IMR-90 (cell line): ENCODE measurements around the gene LRRC56. TPM values are rescaled to one million over a fixed set of nuclear protein-coding genes. Genes with fewer than 3 reads are reported as not detected.

ENCODE experiments used
- ATAC-seq: fragments of 200-7000 bp; cut with Tn5 transposase; 2 replicates; pipeline ENCODE4 v1.9.1; 2020; ENCODE audit warnings: low read depth, mild to moderate bottlenecking, moderate library complexity
- BruUV-seq: library from RNA; stranded (reverse); fragments of 400-500 nt; replicated peaks from 2 replicates; lab custom pipeline; 2021; lab: Mats Ljungman, UMichigan
- CTCF ChIA-PET: fragments of 300-600 bp; formaldehyde crosslinking; extraction: SDS; loops from one replicate; lab custom pipeline; 2021; ENCODE audit warnings: antibody characterized with exemption; lab: Yijun Ruan, JAX
- POLR2A ChIA-PET: fragments of 300-600 bp; sonication (Branson Sonifier 250); formaldehyde crosslinking; loops from one replicate; lab custom pipeline; 2022; ENCODE audit warnings: antibody characterized with exemption; ENCODE audit not compliant: unreplicated experiment; lab: Charles Lee
- DNase-seq: peaks from one replicate; pipeline ENCODE4 v3.0.0; 2013
- H2AFZ ChIP-seq: replicated peaks from 2 replicates; pipeline ENCODE3; 2013; ENCODE audit warnings: low read length, mild to moderate bottlenecking; ENCODE audit not compliant: poor library complexity
- H2AK5ac ChIP-seq: 2 replicates; pipeline ENCODE4 v1.6.1; 2013; ENCODE audit warnings: low read depth, low read length, inconsistent platforms
- H2AK9ac ChIP-seq: replicated peaks from 2 replicates; pipeline ENCODE3; 2013; ENCODE audit warnings: mild to moderate bottlenecking, low read depth, low read length, moderate library complexity; ENCODE audit not compliant: poor library complexity
- H2BK120ac ChIP-seq: 2 replicates; pipeline ENCODE4 v1.6.1; 2013; ENCODE audit warnings: low read depth, low read length, inconsistent platforms
- H2BK15ac ChIP-seq: 3 replicates; pipeline ENCODE4 v1.6.1; 2013; ENCODE audit warnings: low read depth, low read length, inconsistent platforms
- H2BK20ac ChIP-seq: 2 replicates; pipeline ENCODE4 v1.6.1; 2013; ENCODE audit warnings: low read depth, mild to moderate bottlenecking, inconsistent platforms, low read length, moderate library complexity
- H2BK5ac ChIP-seq: 2 replicates; pipeline ENCODE4 v1.6.1; 2013; ENCODE audit warnings: mild to moderate bottlenecking, low read depth, low read length, inconsistent platforms; ENCODE audit not compliant: poor library complexity, severe bottlenecking
- H3K14ac ChIP-seq: replicated peaks from 2 replicates; pipeline ENCODE4 v1.6.1; 2013; ENCODE audit warnings: low read depth, low read length, inconsistent platforms
- H3K18ac ChIP-seq: 2 replicates; pipeline ENCODE4 v1.6.1; 2013; ENCODE audit warnings: low read depth, low read length, control low read depth
- H3K23ac ChIP-seq: 2 replicates; pipeline ENCODE4 v1.6.1; 2013; ENCODE audit warnings: low read depth, low read length, inconsistent platforms
- H3K27ac ChIP-seq: 2 replicates; pipeline ENCODE4 v1.5.1; 2013; ENCODE audit warnings: mild to moderate bottlenecking, control low read depth, low read length; ENCODE audit not compliant: insufficient read depth
- H3K27me3 ChIP-seq: 2 replicates; pipeline ENCODE4 v1.6.1; 2013; ENCODE audit warnings: low read length; ENCODE audit not compliant: control insufficient read depth, insufficient read depth
- H3K36me3 ChIP-seq: 2 replicates; pipeline ENCODE4 v1.6.1; 2013; ENCODE audit warnings: low read length, mixed read lengths; ENCODE audit not compliant: control insufficient read depth, insufficient read depth
- H3K4ac ChIP-seq: 2 replicates; pipeline ENCODE4 v1.6.1; 2013; ENCODE audit warnings: low read depth, low read length, inconsistent platforms
- H3K4me1 ChIP-seq: 2 replicates; pipeline ENCODE4 v1.6.1; 2013; ENCODE audit warnings: low read length, mixed read lengths; ENCODE audit not compliant: control insufficient read depth, insufficient read depth
- H3K4me2 ChIP-seq: 2 replicates; pipeline ENCODE4 v1.6.1; 2013; ENCODE audit warnings: low read depth, mild to moderate bottlenecking, control low read depth, low read length, moderate library complexity
- H3K4me3 ChIP-seq: 2 replicates; pipeline ENCODE4 v1.5.1; 2013; ENCODE audit warnings: low read depth, mild to moderate bottlenecking, control low read depth, low read length, moderate library complexity; ENCODE audit not compliant: insufficient read depth
- H3K56ac ChIP-seq: 2 replicates; pipeline ENCODE4 v1.6.1; 2013; ENCODE audit warnings: low read length, inconsistent platforms; ENCODE audit not compliant: insufficient read depth; ENCODE audit errors: extremely low read depth
- H3K79me1 ChIP-seq, 2 experiments: 2 replicates each; pipeline ENCODE4 v1.6.1; 2013; ENCODE audit warnings: low read length in 2 of 2, inconsistent platforms in 1 of 2, low read depth in 1 of 2
- H3K9ac ChIP-seq: 2 replicates; pipeline ENCODE4 v1.6.1; 2013; ENCODE audit warnings: low read depth, low read length, control low read depth
- H3K9me1 ChIP-seq: 2 replicates; pipeline ENCODE4 v1.6.1; 2013; ENCODE audit warnings: low read length, inconsistent platforms; ENCODE audit not compliant: insufficient read depth
- H3K9me3 ChIP-seq: 2 replicates; pipeline ENCODE4 v1.6.1; 2013; ENCODE audit warnings: low read length; ENCODE audit not compliant: control insufficient read depth, insufficient read depth
- H4K20me1 ChIP-seq: 2 replicates; pipeline ENCODE4 v1.6.1; 2013; ENCODE audit warnings: low read length, inconsistent platforms; ENCODE audit not compliant: insufficient read depth
- H4K5ac ChIP-seq: 2 replicates; pipeline ENCODE4 v1.6.1; 2013; ENCODE audit warnings: mild to moderate bottlenecking, low read depth, low read length, control low read depth
- H4K8ac ChIP-seq, 2 experiments: 2 replicates each; pipeline ENCODE4 v1.6.1; 2013; ENCODE audit warnings: low read depth in 2 of 2, low read length in 2 of 2, control low read depth in 1 of 2, inconsistent platforms in 1 of 2
- H4K91ac ChIP-seq: 2 replicates; pipeline ENCODE4 v1.6.1; 2013; ENCODE audit warnings: low read depth, low read length, inconsistent platforms; ENCODE audit not compliant: insufficient read depth
- BHLHE40 ChIP-seq: fragments of 150-350 bp; IDR thresholded peaks from 2 replicates; pipeline ENCODE4 v1.6.1; 2016; ENCODE audit warnings: mild to moderate bottlenecking, low read depth, low read length
- CEBPB ChIP-seq: IDR thresholded peaks from 2 replicates; pipeline ENCODE4 v1.6.1; 2012; ENCODE audit warnings: low read depth, low read length, improper control_type of control experiment
- FOS ChIP-seq: fragments of 150-350 bp; IDR thresholded peaks from 2 replicates; pipeline ENCODE4 v1.6.1; 2016; ENCODE audit warnings: low read depth, low read length
- MAFK ChIP-seq: IDR thresholded peaks from 2 replicates; pipeline ENCODE4 v1.6.1; 2012; ENCODE audit warnings: low read depth, low read length, improper control_type of control experiment
- MAZ ChIP-seq: IDR thresholded peaks from 2 replicates; pipeline ENCODE4 v1.6.1; 2012; ENCODE audit warnings: low read depth, mild to moderate bottlenecking, low read length, improper control_type of control experiment, moderate library complexity, borderline replicate concordance
- NFE2L2 ChIP-seq: fragments of 150-350 bp; IDR thresholded peaks from 2 replicates; pipeline ENCODE4 v1.6.1; 2016; ENCODE audit warnings: low read depth, mild to moderate bottlenecking, low read length
- POLR2A ChIP-seq: IDR thresholded peaks from 2 replicates; pipeline ENCODE4 v1.6.1; 2012; ENCODE audit warnings: mild to moderate bottlenecking, low read depth, low read length
- RAD21 ChIP-seq: IDR thresholded peaks from 2 replicates; pipeline ENCODE4 v1.6.1; 2012; ENCODE audit warnings: low read length, improper control_type of control experiment
- RCOR1 ChIP-seq: IDR thresholded peaks from 2 replicates; pipeline ENCODE4 v1.6.1; 2012; ENCODE audit warnings: mild to moderate bottlenecking, low read length, improper control_type of control experiment; ENCODE audit not compliant: insufficient replicate concordance
- RFX5 ChIP-seq: IDR thresholded peaks from 2 replicates; pipeline ENCODE4 v1.8.0; 2012; ENCODE audit warnings: low read depth, mild to moderate bottlenecking, low read length, moderate library complexity
- SMC3 ChIP-seq: fragments of 150-350 bp; IDR thresholded peaks from 2 replicates; pipeline ENCODE4 v1.6.1; 2016; ENCODE audit warnings: low read depth, mild to moderate bottlenecking, antibody characterized with exemption, low read length, moderate library complexity
- WGBS, 2 experiments: methylation state at CpG; one replicate each; pipeline versions ENCODE4 v1.1.5 to v1.1.7; 2013; ENCODE audit warnings: missing lambda C conversion rate in 2 of 2; ENCODE audit not compliant: insufficient read length in 1 of 2; ENCODE audit errors: extremely low coverage in 2 of 2; 5-methylcytosine and 5-hydroxymethylcytosine counted together
- dilution Hi-C: fragments of 300-500 bp; cut with HindIII; formaldehyde crosslinking; loops from one replicate; pipeline ENCODE4 v1.14.3; 2018; ENCODE audit warnings: low sequenced_read_pairs; ENCODE audit not compliant: unreplicated experiment
- in situ Hi-C: fragments of 300-500 bp; cut with MboI; formaldehyde crosslinking; loops from 3 replicates; pipeline ENCODE4 v1.14.3; 2019; ENCODE audit warnings: low sequenced_read_pairs, inconsistent platforms, mixed read lengths
- intact Hi-C: fragments of 100-400 bp; cut with micrococcal nuclease; formaldehyde crosslinking; loops from 2 replicates; pipeline ENCODE4 v1.10.0; 2022
- polyA plus RNA-seq, 3 experiments: library from polyadenylated mRNA; depleted of rRNA; stranded (reverse); fragments of >200 nt; gene quantifications; 2 replicates each; pipeline ENCODE4 v1.2.3, GENCODE V29; 2012; ENCODE audit warnings: low replicate concordance in 1 of 3
- total RNA-seq: library from RNA; depleted of rRNA; stranded (reverse); fragments of >200 nt; gene quantifications from 2 replicates; pipeline ENCODE4 v1.2.3, GENCODE V29; 2012
- TF ChIP-seq, protein P1 (sequence below): fragments of 150-350 bp; IDR thresholded peaks from 2 replicates; pipeline ENCODE4 v1.6.1; 2017; ENCODE audit warnings: mild to moderate bottlenecking, antibody characterized with exemption, low read length, low read depth
- TF ChIP-seq, protein P2 (sequence below): fragments of 150-350 bp; IDR thresholded peaks from 2 replicates; pipeline ENCODE4 v1.6.1; 2016; ENCODE audit warnings: low read depth, mild to moderate bottlenecking, low read length, moderate library complexity, borderline replicate concordance
- TF ChIP-seq, protein P3 (sequence below): conservative IDR thresholded peaks from 2 replicates; pipeline ENCODE4 v1.5.1; 2012; ENCODE audit warnings: mild to moderate bottlenecking, low read depth, low read length, improper control_type of control experiment

LRRC56 gene
- total and polyA plus RNA-seq, 2 of the 4 experiments (the other 2 are of a cell fraction): 0.36 to 1.3 TPM

DNA sequence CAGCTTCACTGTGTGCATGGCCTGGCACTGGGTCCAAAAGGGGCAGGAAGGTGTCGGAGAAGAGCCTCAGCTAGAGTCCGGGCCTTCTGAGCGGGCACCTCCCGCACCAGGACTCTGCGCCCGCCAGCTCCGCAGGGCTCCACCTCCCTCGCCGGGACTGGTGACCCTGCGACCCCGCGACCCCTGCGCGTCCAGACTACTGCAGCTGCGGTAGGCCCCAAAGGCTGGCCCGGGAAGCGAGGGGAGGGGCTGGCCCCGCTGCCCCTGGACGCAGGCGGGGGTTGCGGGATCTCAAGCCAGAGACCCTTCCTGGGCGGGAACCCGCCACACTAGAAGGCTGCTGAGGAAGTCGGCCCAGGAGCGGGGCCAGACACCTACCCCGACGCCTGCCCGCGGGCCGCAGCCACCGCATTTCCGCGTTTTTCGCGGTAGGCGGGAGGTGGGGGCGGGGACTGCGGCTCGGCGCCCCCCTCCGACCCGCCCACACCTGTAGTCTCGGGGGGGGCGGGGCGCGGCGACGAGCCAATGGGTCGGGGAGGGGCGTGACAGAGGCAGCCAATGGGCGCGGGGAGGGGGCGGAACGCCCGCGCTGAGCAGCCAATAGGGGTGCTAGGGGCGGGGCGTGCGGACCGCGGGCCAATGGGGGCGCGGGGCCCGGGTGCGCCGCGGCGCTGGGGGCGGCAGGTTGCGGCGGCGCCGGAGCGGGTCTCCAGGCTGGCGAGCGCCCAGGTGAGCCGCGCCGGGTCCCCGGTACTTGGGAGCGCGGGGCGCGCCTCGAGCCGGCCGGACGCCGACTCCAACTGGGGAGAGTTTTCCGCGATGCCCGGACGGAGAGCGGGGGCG is 23.2 kb downstream of the LRRC56 start, which contains the start of the genes LMNTD2 and RASSF7:
Gene LMNTD2 (minus strand): TSS at position 434 of the 843 bp plus-strand sequence. CDS start 22 bp downstream, at position 412.
Gene RASSF7 (plus strand): TSS at position 666 of the 843 bp plus-strand sequence. CDS start 799 bp downstream, outside the sequence.
- no TSS peak for BruUV-seq
- Histone ChIP-seq H3K4ac (peak within 1 kb of the TSS; percentile 78), H3K14ac (peak within 1 kb of the TSS; percentile 52; the same call in 1 of the 2 replicates), H3K4me3 (peak within 1 kb of the TSS; percentile 97), H2BK120ac (no peak within 1 kb of the TSS), H3K27me3 (peaks cover 35% of the 10 kb centered on the region), H4K5ac (peak within 1 kb of the TSS; percentile 49), H3K56ac (no peak within 1 kb of the TSS), H3K23ac (no peak within 1 kb of the TSS), H4K91ac (peak within 1 kb of the TSS; percentile 50; the same call in 1 of the 2 replicates), H2BK15ac (no peak within 1 kb of the TSS), H2AK5ac (peak within 1 kb of the TSS; percentile 88), H3K36me3 (no peaks in the 10 kb centered on the region), H3K18ac (no peak within 1 kb of the TSS), H3K4me2 (peak within 1 kb of the TSS; percentile 70), H2AFZ (peak within 1 kb of the TSS; percentile 97), H2AK9ac (peak within 1 kb of the TSS; percentile 80), H3K4me1 (peaks cover 9% of the 10 kb centered on the region), H3K9me3 (no peaks in the 10 kb centered on the region), H2BK20ac (no peak within 1 kb of the TSS), H3K9ac (peak within 1 kb of the TSS; percentile 17; the same call in 1 of the 2 replicates), H3K79me1 (peaks cover 11 to 16% of the 10 kb centered on the region in 2 experiments; a peak in 3 of 4 replicates), H4K20me1 (peaks cover 14% of the 10 kb centered on the region), H2BK5ac (peak within 1 kb of the TSS; percentile 31), H4K8ac (peak within 1 kb of the TSS; percentile 64 to 83; a peak in 3 of 4 replicates), H3K27ac (peak within 1 kb of the TSS; percentile 4; the same call in 1 of the 2 replicates), H3K9me1 (peaks cover 5% of the 10 kb centered on the region; the same call in 1 of the 2 replicates)
- ChIA-PET POLR2A (no interaction called here), CTCF (no interaction called here)
- intact Hi-C loops (no loop called here), dilution Hi-C loops (no loop called here), in situ Hi-C loops (no loop called here)
- 5% methylated on average over 28 of the region's 95 CpGs; no CpG with 5 or more reads in 1 of the 2 experiments for WGBS, 2 experiments
- DNase-seq: peak; percentile 70
- peak; percentile 99 for ATAC-seq
- TF ChIP-seq NFE2L2: no peak
- TF ChIP-seq BHLHE40: no peak
- no peak for TF ChIP-seq RAD21
- TF ChIP-seq, protein P1, sequence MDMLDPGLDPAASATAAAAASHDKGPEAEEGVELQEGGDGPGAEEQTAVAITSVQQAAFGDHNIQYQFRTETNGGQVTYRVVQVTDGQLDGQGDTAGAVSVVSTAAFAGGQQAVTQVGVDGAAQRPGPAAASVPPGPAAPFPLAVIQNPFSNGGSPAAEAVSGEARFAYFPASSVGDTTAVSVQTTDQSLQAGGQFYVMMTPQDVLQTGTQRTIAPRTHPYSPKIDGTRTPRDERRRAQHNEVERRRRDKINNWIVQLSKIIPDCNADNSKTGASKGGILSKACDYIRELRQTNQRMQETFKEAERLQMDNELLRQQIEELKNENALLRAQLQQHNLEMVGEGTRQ: peak; percentile 51
- no peak; the same call in 1 of the 2 replicates for TF ChIP-seq POLR2A
- TF ChIP-seq, protein P2, sequence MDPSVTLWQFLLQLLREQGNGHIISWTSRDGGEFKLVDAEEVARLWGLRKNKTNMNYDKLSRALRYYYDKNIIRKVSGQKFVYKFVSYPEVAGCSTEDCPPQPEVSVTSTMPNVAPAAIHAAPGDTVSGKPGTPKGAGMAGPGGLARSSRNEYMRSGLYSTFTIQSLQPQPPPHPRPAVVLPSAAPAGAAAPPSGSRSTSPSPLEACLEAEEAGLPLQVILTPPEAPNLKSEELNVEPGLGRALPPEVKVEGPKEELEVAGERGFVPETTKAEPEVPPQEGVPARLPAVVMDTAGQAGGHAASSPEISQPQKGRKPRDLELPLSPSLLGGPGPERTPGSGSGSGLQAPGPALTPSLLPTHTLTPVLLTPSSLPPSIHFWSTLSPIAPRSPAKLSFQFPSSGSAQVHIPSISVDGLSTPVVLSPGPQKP: no peak
- no peak for TF ChIP-seq RFX5
- TF ChIP-seq RCOR1: no peak
- peak; percentile 58 for TF ChIP-seq FOS
- no peak for TF ChIP-seq SMC3
- TF ChIP-seq MAZ: no peak; the same call in 1 of the 2 replicates
- TF ChIP-seq CEBPB: no peak
- TF ChIP-seq, protein P3, sequence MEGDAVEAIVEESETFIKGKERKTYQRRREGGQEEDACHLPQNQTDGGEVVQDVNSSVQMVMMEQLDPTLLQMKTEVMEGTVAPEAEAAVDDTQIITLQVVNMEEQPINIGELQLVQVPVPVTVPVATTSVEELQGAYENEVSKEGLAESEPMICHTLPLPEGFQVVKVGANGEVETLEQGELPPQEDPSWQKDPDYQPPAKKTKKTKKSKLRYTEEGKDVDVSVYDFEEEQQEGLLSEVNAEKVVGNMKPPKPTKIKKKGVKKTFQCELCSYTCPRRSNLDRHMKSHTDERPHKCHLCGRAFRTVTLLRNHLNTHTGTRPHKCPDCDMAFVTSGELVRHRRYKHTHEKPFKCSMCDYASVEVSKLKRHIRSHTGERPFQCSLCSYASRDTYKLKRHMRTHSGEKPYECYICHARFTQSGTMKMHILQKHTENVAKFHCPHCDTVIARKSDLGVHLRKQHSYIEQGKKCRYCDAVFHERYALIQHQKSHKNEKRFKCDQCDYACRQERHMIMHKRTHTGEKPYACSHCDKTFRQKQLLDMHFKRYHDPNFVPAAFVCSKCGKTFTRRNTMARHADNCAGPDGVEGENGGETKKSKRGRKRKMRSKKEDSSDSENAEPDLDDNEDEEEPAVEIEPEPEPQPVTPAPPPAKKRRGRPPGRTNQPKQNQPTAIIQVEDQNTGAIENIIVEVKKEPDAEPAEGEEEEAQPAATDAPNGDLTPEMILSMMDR: no peak
- TF ChIP-seq MAFK: no peak
